CD4-positive, alpha-beta T cell (primary cell): ENCODE measurements around the gene AP1M1. TPM values are rescaled to one million over a fixed set of nuclear protein-coding genes. Genes with fewer than 3 reads are reported as not detected.

Source experiments
- ATAC-seq: fragments of 200-7000 bp; cut with Tn5 transposase; one replicate; pipeline ENCODE4 v1.10.0; 2022; ENCODE audit warnings: mild to moderate bottlenecking; ENCODE audit not compliant: poor library complexity
- CTCF ChIA-PET: fragments of 350-600 bp; sonication (Branson Sonifier 250); formaldehyde crosslinking; loops from one replicate; lab custom pipeline; 2021; ENCODE audit warnings: antibody characterized with exemption, inconsistent platforms; lab: Charles Lee
- POLR2A ChIA-PET: fragments of 350-600 bp; sonication (Branson Sonifier 250); formaldehyde crosslinking; loops from one replicate; lab custom pipeline; 2021; ENCODE audit warnings: antibody characterized with exemption, inconsistent platforms; lab: Charles Lee
- DNase-seq, 14 experiments: peaks; one replicate each; pipeline ENCODE4 v3.0.0-alpha.2; 2013 to 2020; ENCODE audit warnings: mixed read lengths in 2 of 14
- H3K27ac ChIP-seq, 2 donors: one replicate each; pipeline versions ENCODE4 v1.5.1 to v1.7.0; 2013; ENCODE audit warnings: low read length in 2 of 2, low read depth in 1 of 2, mild to moderate bottlenecking in 1 of 2
- H3K27me3 ChIP-seq, 2 experiments: 1 replicate in 1 of 2; 2 replicates in 1 of 2; pipeline versions ENCODE4 v1.6.1 to v1.7.0; 2013; ENCODE audit warnings: low read length in 2 of 2, control low read depth in 1 of 2, mild to moderate bottlenecking in 1 of 2, moderate library complexity in 1 of 2; ENCODE audit not compliant: insufficient read depth in 2 of 2, control insufficient read depth in 1 of 2
- H3K36me3 ChIP-seq: one replicate; pipeline ENCODE4 v1.6.1; 2013; ENCODE audit warnings: low read length, control low read depth; ENCODE audit not compliant: insufficient read depth
- H3K4me1 ChIP-seq: one replicate; pipeline ENCODE4 v1.6.1; 2013; ENCODE audit warnings: low read length, control low read depth; ENCODE audit not compliant: insufficient read depth
- H3K4me3 ChIP-seq: one replicate; pipeline ENCODE4 v1.5.1; 2013; ENCODE audit warnings: mild to moderate bottlenecking, low read length, moderate library complexity
- H3K9me3 ChIP-seq, 2 experiments: 1 replicate in 1 of 2; 2 replicates in 1 of 2; pipeline versions ENCODE4 v1.6.1 to v1.7.0; 2013; ENCODE audit warnings: low read length in 2 of 2, mild to moderate bottlenecking in 2 of 2, control low read depth in 1 of 2, moderate library complexity in 1 of 2; ENCODE audit not compliant: control insufficient read depth in 1 of 2, insufficient read depth in 1 of 2
- H3K27ac Mint-ChIP-seq: one replicate; pipeline ENCODE4 v1.8.0; 2020; ENCODE audit warnings: mixed read lengths
- H3K27me3 Mint-ChIP-seq: one replicate; pipeline ENCODE4 v1.8.0; 2021; ENCODE audit warnings: mixed read lengths
- H3K36me3 Mint-ChIP-seq: one replicate; pipeline ENCODE4 v1.8.0; 2021; ENCODE audit warnings: low read depth, mixed read lengths
- H3K4me1 Mint-ChIP-seq: one replicate; pipeline ENCODE4 v1.8.0; 2021; ENCODE audit warnings: low read depth, mixed read lengths
- H3K4me3 Mint-ChIP-seq: one replicate; pipeline ENCODE4 v1.8.0; 2020; ENCODE audit warnings: mild to moderate bottlenecking, mixed read lengths
- H3K9me3 Mint-ChIP-seq: one replicate; pipeline ENCODE4 v1.8.0; 2020; ENCODE audit warnings: mixed read lengths
- intact Hi-C, 2 experiments: fragments of 100-400 bp; cut with DNase I in 1 of 2; cut with micrococcal nuclease in 1 of 2; formaldehyde crosslinking; loops; one replicate each; pipeline versions ENCODE4 v1.15.1 to v1.9.0; 2023 to 2025; cut with DNase I, micrococcal nuclease
- total RNA-seq, 174 experiments: library from RNA in 2 of 174; stranded (reverse) in 2 of 174; gene quantifications; one replicate each; pipeline ENCODE4 v1.2.3 and lab custom pipeline; 2021 to 2026
- TF ChIP-seq, protein P1 (sequence below): fragments of 200-600 bp; IDR thresholded peaks from one replicate; pipeline ENCODE4 v1.8.0; 2022; ENCODE audit warnings: antibody characterized with exemption, mild to moderate bottlenecking

AP1M1 gene
- total RNA-seq, 2 experiments from 2014 or later: 52.1 to 58.3 TPM

DNA sequence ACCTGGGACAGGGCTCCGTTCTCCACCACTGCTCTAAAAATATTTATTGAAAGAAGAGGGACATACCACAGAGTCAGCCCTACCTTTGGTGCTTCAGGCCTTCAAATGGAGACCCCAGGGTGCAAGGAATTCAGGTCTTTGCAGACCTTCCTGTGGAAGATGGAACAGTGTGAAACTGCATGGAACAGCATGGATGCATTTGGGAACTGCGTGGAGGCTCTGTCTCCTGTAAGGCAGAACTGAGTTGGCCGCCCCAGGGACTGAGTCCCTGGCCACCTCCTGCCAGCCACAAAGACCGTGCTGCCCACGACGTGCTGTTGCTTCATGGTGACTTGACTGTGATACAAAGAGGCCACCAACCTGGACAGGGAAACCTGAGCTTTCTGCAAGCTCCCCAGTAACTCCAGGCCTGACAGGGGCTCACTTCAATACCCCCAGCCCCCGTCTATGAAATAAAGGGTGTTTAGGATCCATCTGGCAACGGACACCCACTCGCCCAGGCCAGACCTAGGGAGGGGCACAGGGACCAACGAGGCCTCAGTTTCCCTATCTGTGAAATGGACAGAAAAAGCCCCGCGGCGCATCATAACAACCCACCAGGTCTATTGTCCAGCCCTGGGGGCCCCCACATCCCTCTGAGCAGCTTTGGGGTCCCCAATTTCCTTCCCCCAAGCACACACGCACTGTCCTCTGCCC lies 68.3 kb downstream of the AP1M1 start:
- no peaks in the 10 kb centered on the region for H3K36me3 ChIP-seq
- no peaks in the 10 kb centered on the region for H3K9me3 ChIP-seq
- POLR2A ChIA-PET: interaction anchor here (0.6 to 3.7 kb wide), 10 partner anchors 18 to 183 kb away, joined by 3 to 21 read pairs (median 6); partner anchors contain the start of gene KLF2
- TF ChIP-seq, protein P1, sequence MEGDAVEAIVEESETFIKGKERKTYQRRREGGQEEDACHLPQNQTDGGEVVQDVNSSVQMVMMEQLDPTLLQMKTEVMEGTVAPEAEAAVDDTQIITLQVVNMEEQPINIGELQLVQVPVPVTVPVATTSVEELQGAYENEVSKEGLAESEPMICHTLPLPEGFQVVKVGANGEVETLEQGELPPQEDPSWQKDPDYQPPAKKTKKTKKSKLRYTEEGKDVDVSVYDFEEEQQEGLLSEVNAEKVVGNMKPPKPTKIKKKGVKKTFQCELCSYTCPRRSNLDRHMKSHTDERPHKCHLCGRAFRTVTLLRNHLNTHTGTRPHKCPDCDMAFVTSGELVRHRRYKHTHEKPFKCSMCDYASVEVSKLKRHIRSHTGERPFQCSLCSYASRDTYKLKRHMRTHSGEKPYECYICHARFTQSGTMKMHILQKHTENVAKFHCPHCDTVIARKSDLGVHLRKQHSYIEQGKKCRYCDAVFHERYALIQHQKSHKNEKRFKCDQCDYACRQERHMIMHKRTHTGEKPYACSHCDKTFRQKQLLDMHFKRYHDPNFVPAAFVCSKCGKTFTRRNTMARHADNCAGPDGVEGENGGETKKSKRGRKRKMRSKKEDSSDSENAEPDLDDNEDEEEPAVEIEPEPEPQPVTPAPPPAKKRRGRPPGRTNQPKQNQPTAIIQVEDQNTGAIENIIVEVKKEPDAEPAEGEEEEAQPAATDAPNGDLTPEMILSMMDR: no peak
- no peak overlapping the region for H3K4me3 Mint-ChIP-seq
- no peak for ATAC-seq
- no peaks in the 10 kb centered on the region for H3K36me3 Mint-ChIP-seq
- H3K27me3 ChIP-seq: no peaks in the 10 kb centered on the region
- H3K4me1 Mint-ChIP-seq: peaks cover 54% of the 10 kb centered on the region
- no peak overlapping the region for H3K4me3 ChIP-seq
- peak overlapping the region; percentile 87 for H3K27ac Mint-ChIP-seq
- CTCF ChIA-PET: interaction anchor here (0.6 to 0.8 kb wide), 2 partner anchors 120 to 1174 kb away, joined by 3 read pairs; no protein-coding TSS in a partner anchor
- no peaks in the 10 kb centered on the region for H3K9me3 Mint-ChIP-seq
- no peak for DNase-seq
- peaks cover 75% of the 10 kb centered on the region for H3K4me1 ChIP-seq
- H3K27me3 Mint-ChIP-seq: no peaks in the 10 kb centered on the region
- intact Hi-C loops: no loop called here
- peak overlapping the region in 1 of 2 donors; percentile 22 for H3K27ac ChIP-seq

DNA sequence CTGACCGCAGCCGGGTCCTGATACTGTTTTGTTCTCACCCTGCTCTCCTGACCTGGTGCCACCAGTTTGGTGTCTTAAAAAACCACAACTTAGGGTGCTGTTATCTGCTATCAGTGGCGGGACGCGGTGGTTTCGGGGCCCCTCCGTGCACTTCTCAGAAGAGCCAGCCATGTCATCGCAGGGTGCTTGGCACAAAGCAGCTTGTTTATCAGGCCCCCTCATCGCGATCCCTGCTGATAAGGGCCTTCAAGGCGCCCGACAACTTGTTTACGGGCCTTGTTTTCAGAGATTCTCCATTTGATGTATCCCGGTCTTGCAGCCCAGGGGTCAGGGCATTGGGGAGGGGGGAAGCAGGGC lies 68.9 kb downstream of the AP1M1 start:
- POLR2A ChIA-PET: interaction anchor here (0.6 to 3.7 kb wide), 11 partner anchors 17 to 182 kb away, joined by 3 to 21 read pairs (median 6); partner anchors contain the start of gene KLF2
- no peaks in the 10 kb centered on the region for H3K36me3 ChIP-seq
- peak overlapping the region; percentile 20 for H3K4me3 ChIP-seq
- H3K9me3 Mint-ChIP-seq: no peaks in the 10 kb centered on the region
- H3K4me1 ChIP-seq: peaks cover 70% of the 10 kb centered on the region
- no peaks in the 10 kb centered on the region for H3K36me3 Mint-ChIP-seq
- H3K27me3 ChIP-seq: no peaks in the 10 kb centered on the region
- H3K27me3 Mint-ChIP-seq: no peaks in the 10 kb centered on the region
- peak overlapping the region; percentile 59 for H3K4me3 Mint-ChIP-seq
- peak; percentile 60 for ATAC-seq
- peaks cover 48% of the 10 kb centered on the region for H3K4me1 Mint-ChIP-seq
- CTCF ChIA-PET: interaction anchor here (0.8 to 1.7 kb wide), 3 partner anchors 19 to 120 kb away, joined by 3 read pairs; no protein-coding TSS in a partner anchor
- intact Hi-C loops: no loop called here
- peak; percentile 40 to 85 (median 60) for DNase-seq
- peak overlapping the region in 1 of 2 donors; percentile 22 for H3K27ac ChIP-seq
- H3K27ac Mint-ChIP-seq: peak overlapping the region; percentile 87
- TF ChIP-seq, protein P1: no peak
- no peaks in the 10 kb centered on the region for H3K9me3 ChIP-seq

DNA sequence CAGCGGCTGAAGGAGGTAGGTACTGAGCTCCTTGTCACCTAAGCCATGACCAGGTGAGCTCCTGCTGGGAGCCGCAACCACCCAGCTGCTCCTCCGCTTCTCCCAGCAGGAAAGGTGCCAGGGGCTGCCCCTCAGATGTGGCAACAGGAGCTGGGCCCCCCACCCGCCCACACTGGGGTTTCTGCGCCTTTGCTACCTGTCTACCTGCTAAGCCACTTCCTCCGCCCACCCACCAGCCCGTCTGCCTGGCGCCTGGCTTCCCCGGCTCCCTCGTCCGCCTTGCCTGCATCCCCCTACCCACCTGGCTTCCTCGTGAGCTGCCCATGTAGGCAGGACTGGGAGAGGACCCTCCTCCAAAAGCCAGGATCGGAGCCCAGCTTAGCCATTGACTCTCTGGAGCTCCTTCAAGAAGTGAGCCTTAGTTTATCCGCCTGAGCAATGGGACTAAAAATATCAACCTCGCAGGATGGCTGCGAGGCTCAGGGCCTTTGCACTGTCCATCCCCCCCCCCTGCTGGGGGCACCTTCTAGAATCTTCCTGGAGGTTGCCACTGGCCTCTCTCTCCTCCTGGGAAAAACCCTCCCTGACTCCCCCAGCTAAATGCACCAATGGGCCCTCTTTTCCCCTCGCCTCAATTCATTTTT lies 71.1 kb downstream of the AP1M1 start:
- Histone ChIP-seq H3K36me3 (no peaks in the 10 kb centered on the region), H3K9me3 (no peaks in the 10 kb centered on the region), H3K27me3 (no peaks in the 10 kb centered on the region), H3K4me3 (no peak overlapping the region), H3K27ac (no peak overlapping the region), H3K4me1 (peaks cover 48% of the 10 kb centered on the region)
- peak in 11 of 14 experiments; percentile 33 to 67 (median 47) for DNase-seq
- peak; percentile 61 for ATAC-seq
- H3K4me1 Mint-ChIP-seq: peaks cover 35% of the 10 kb centered on the region
- peak overlapping the region; percentile 38 for H3K4me3 Mint-ChIP-seq
- H3K27me3 Mint-ChIP-seq: no peaks in the 10 kb centered on the region
- TF ChIP-seq, protein P1: no peak
- H3K36me3 Mint-ChIP-seq: no peaks in the 10 kb centered on the region
- H3K27ac Mint-ChIP-seq: peak overlapping the region; percentile 61
- H3K9me3 Mint-ChIP-seq: no peaks in the 10 kb centered on the region
- CTCF ChIA-PET: interaction anchor here (1.0 kb wide), 1 partner anchor 15 kb away, joined by 3 read pairs; no protein-coding TSS in a partner anchor
- POLR2A ChIA-PET: interaction anchor here (0.6 to 3.7 kb wide), 12 partner anchors 10 to 130 kb away, joined by 3 to 21 read pairs (median 4); partner anchors contain the start of gene KLF2
- intact Hi-C loops: no loop called here
